ENCODE measurements around the gene TUG1. TPM values are rescaled to one million over a fixed set of nuclear protein-coding genes. Genes with fewer than 3 reads are reported as not detected.

TUG1 gene
- total and polyA plus RNA-seq, 12 donors = 33.3 to 90.5 (median 54.0) TPM

- Histone ChIP-seq H3K27ac (peak overlapping the region in 2 of 5 donors; percentile 97 to 98), H3K36me3 (replicated peaks in 1 of 2) (peaks cover 0 to 12% of the 10 kb centered on the region in 2 donors), H3K27me3 (no peaks in the 10 kb centered on the region), H3K4me1 (replicated peaks in 1 of 2) (peaks cover 8 to 40% of the 10 kb centered on the region in 2 donors), H3K4me3 (peak overlapping the region in 2 of 4 donors; percentile 69 to 88), H3K9me3 (replicated peaks in 1 of 3) (peaks cover 0 to 9% (median 0%) of the 10 kb centered on the region in 3 donors)
- intact Hi-C loops (cut with DNase I) = loop anchor here in 1 of 2 donors (10.0 kb wide), 1 partner anchor 184 kb away; no protein-coding TSS in a partner anchor
- DNase-seq = no peak
- TF ChIP-seq CTCF (IDR thresholded peaks at IDR 0.05) = no peak
- no peak for TF ChIP-seq POLR2A (IDR thresholded peaks at IDR 0.05)
- WGBS, 4 donors = 57 to 68% (median 64%) methylated on average over 3 of the region's 3 CpGs
Observed at GRCh38 chr22:30970356-30970746, 1.3 kb downstream of the TUG1 start.

- H3K4me3 ChIP-seq = no peak overlapping the region
- WGBS, 4 donors = 88 to 94% (median 92%) methylated on average over 3 of the region's 3 CpGs
- peaks cover 0 to 2% of the 10 kb centered on the region in 2 donors for H3K36me3 ChIP-seq (replicated peaks in 1 of 2)
- no peak for DNase-seq
- H3K4me1 ChIP-seq (replicated peaks in 1 of 2) = no peaks in the 10 kb centered on the region
- peaks cover 0 to 26% (median 0%) of the 10 kb centered on the region in 3 donors for H3K9me3 ChIP-seq (replicated peaks in 1 of 3)
- no peak overlapping the region for H3K27ac ChIP-seq
- intact Hi-C loops (cut with DNase I) = loop anchor here in 1 of 2 donors (10.0 kb wide), 1 partner anchor 176 kb away; no protein-coding TSS in a partner anchor
- no peak for TF ChIP-seq CTCF (IDR thresholded peaks at IDR 0.05)
- no peak for TF ChIP-seq POLR2A (IDR thresholded peaks at IDR 0.05)
- H3K27me3 ChIP-seq = no peaks in the 10 kb centered on the region
Observed at GRCh38 chr22:30978304-30978962, 9.4 kb downstream of the TUG1 start.

GRCh38 chr22:30979932-30980331, 10.9 kb downstream of the TUG1 start:
- Histone ChIP-seq H3K27me3 (no peaks in the 10 kb centered on the region), H3K4me3 (no peak overlapping the region), H3K36me3 (replicated peaks in 1 of 2) (no peaks in the 10 kb centered on the region), H3K4me1 (replicated peaks in 1 of 2) (no peaks in the 10 kb centered on the region), H3K9me3 (replicated peaks in 1 of 3) (peaks cover 0 to 26% (median 0%) of the 10 kb centered on the region in 3 donors), H3K27ac (no peak overlapping the region)
- DNase-seq = no peak
- no peak for TF ChIP-seq POLR2A (IDR thresholded peaks at IDR 0.05)
- TF ChIP-seq CTCF (IDR thresholded peaks at IDR 0.05) = no peak
- 85 to 98% (median 90%) methylated on average over 3 of the region's 3 CpGs for WGBS, 4 donors
- intact Hi-C loops (cut with DNase I) = loop anchor here in 1 of 2 donors (10.0 kb wide), 1 partner anchor 175 kb away; no protein-coding TSS in a partner anchor

GRCh38 chr22:30982512-30982911, 13.4 kb downstream of the TUG1 start:
- intact Hi-C loops (cut with DNase I) = no loop called here
- Histone ChIP-seq H3K4me3 (no peak overlapping the region), H3K27me3 (no peaks in the 10 kb centered on the region), H3K9me3 (replicated peaks in 1 of 3) (peaks cover 0 to 17% (median 0%) of the 10 kb centered on the region in 3 donors), H3K36me3 (replicated peaks in 1 of 2) (no peaks in the 10 kb centered on the region), H3K4me1 (replicated peaks in 1 of 2) (no peaks in the 10 kb centered on the region), H3K27ac (no peak overlapping the region)
- DNase-seq = no peak
- TF ChIP-seq POLR2A (IDR thresholded peaks at IDR 0.05) = no peak
- no peak for TF ChIP-seq CTCF (IDR thresholded peaks at IDR 0.05)
- WGBS, 4 donors = 84 to 95% (median 88%) methylated on average over 2 of the region's 2 CpGs

Data from adrenal gland (tissue), 12 donors.